Stromal cell of bone marrow (primary cell): ENCODE data around the gene WNT1.

Source experiments
- DNase-seq: peaks from one replicate; pipeline ENCODE4 v3.0.0-alpha.2; 2012; ENCODE audit warnings: low read depth

The WNT1 gene

DNA sequence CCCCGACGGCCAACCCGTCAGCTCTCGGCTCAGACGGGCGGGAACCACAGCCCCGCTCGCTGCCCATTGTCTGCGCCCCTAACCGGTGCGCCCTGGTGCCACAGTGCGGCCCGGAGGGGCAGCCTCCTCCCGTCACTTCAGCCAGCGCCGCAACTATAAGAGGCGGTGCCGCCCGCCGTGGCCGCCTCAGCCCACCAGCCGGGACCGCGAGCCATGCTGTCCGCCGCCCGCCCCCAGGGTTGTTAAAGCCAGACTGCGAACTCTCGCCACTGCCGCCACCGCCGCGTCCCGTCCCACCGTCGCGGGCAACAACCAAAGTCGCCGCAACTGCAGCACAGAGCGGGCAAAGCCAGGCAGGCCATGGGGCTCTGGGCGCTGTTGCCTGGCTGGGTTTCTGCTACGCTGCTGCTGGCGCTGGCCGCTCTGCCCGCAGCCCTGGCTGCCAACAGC lies at the start of gene WNT1:
TSS of gene WNT1 (plus strand) at position 32 of the 450 bp plus-strand sequence. CDS start at position 361, 329 bp downstream.
- DNase-seq, result no peak

DNA sequence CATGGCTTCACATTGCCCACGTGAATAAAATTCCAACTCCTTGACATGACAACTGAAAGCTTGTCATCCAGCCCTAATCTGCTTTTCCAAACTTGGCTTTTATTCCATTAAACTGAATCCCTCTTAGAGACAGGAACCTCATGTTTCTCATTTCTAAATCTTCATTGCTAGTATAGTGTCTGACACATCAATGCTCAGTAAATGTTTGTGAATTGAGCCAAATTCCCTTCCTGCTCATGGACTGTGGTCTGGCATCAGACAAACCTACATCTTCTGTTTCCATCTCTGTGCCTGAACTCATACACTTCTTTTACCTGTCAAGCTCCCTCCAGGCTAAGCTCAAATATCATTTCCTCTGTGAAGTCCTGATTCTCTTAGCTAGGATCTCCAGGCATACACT lies 48.6 kb upstream of the WNT1 start:
- DNase-seq, result no peak

DNA sequence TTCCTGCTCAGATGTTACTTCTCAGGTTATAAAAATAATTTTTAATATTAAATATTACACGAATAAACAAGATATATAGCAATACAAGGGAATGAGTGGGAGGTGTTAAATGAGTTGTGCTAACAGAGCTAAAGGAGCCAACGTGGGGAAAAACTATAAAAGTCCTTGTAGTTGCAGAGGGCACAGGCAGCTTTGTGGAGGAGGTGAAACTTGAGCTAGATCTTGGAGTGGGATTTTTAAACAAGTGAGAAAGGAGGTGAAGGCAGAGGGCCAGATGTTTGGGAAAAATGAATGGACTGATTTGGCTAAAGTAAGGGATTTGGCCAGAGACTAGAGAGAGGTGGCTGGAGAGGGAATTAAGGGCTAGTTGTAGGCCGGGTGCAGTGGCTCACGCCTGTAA lies 47.6 kb upstream of the WNT1 start:
- DNase-seq, result no peak

- no peak for DNase-seq
Observed at GRCh38 chr12:48932878-48933277, 45.2 kb upstream of the WNT1 start.

DNA sequence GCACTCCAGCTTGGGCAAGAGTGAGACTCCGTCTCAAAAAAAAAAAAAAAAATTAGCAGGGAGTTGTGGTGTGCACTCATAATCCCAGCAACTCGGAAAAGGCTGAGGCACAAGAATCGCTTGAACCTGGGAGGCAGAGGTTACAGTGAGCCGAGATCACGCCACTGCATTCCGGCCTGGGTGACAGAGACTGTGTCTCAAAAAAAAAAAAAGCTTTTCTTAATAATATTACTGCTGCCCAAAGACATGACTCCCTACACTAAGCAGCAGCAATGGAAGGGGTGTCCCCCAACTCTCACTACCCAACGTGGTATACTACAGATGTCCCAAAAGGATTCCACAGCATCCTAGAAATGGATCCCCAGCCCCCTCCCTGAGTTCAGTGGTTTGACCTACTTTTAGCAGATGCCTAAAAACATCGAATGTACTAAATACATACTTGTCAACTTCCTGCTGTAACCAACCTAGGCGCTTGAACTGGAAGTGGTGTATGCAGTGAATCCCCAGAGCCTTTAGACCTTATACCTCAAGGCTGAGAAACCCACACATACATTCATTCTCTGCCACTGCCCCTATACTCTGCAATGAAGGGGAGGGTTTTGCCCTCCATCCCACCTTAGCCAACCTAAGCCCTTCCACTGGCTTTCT lies 44.3 kb upstream of the WNT1 start:
- no peak for DNase-seq

- DNase-seq, result no peak
Observed at GRCh38 chr12:48934312-48934706, 43.8 kb upstream of the WNT1 start.

GRCh38 chr12:48936379-48936979 lies 41.6 kb upstream of the WNT1 start:
- DNase-seq, result peak; percentile 40

GRCh38 chr12:48937170-48937569 lies 41.0 kb upstream of the WNT1 start:
- DNase-seq, result no peak

- DNase-seq, result no peak
Observed at GRCh38 chr12:48938805-48939204, 39.3 kb upstream of the WNT1 start.

DNA sequence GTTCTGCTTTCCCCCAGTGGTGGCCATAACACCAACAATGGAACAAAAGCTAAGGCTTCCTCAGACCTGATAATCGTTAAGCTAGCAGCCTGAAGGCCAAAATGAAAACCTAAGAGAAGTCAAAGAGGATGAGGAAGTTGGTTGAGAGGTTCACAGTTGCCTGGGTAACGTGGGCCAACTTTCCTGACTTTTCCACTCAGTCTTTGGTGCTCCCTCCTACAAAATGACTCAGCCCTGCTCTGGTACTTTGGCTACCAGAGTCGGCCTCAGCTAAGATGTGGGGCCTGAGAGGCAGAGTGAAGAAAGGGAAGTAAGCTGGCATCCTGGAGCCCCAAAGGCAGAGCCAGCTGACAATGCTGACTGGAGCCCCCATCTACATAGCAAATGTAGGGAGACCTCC lies 37.9 kb upstream of the WNT1 start:
- no peak for DNase-seq

DNA sequence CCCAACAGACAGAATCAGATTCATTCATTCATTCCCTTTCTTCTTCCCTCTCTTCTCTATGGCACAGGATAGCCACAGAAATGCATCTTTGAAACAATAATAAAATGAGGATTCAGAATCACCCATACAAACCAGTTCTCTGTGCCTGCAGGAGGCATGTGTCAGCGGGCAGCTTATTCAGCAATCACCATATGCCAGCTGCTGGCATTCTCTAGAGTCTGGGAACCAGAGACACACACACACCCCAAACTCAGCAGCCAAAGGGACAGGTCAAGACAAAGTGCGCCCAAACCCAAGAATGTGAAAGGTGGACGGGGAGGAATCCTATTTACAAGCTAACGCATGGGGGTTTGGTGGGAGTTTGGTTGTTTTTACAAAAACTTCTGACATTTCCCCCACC lies 34.9 kb upstream of the WNT1 start:
- DNase-seq, result no peak

DNA sequence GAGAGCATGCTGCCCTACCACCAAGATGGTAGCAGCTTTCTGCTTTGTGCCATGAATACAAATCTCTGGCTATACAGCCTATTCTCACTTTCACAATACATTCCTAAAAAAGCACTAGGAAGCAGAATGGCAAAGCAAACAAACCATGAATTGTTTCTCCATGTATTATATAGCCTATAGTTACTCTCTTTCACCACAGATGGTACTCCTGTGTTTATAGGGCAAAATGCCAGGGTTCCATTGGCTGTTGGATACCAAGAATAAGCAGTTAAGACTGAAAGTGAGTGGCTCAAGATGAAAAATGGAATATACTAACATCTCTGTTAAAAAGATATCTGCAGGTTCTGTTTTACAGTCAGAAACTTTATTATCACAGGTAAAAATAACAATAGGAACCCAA lies 31.9 kb upstream of the WNT1 start:
- DNase-seq, result no peak

DNA sequence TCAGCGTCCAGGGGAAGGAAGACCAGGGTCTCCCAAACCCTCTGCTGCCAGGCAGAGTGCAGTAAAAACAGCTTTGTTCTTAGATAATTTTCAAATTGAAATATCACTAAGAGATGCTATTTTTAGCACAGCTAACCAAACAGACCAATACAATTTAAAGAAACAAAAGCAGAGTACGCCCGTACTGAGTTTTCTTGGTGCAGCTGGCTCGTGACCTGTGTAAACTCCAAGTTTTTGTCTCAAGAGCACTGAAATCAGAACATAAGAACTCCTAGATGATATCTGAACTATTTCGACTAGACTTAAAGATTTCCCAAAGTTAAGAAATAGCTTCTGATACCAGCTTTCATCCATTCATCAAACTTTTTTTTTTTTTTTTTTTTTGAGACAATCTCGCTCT lies 31.2 kb upstream of the WNT1 start:
- no peak for DNase-seq

DNA sequence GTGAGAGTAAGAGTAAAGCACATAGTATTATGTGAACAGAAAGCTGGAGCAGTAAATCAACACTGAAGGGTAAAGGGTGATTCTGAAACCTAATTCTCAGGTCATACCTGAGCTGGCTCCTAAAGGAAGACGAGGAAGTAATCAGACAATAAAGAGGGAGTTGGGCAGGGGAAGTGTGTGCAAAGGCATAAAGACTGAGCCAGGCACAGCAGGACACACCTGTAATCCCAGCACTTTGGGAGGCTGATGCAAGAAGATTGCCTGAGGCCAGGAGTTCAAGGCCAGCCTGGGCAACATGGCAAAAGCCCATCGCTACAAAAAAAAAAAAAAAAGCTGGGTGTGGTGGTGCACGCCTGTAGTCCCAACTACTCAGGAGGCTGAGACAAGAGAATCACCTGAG lies 30.4 kb upstream of the WNT1 start:
- no peak for DNase-seq

DNA sequence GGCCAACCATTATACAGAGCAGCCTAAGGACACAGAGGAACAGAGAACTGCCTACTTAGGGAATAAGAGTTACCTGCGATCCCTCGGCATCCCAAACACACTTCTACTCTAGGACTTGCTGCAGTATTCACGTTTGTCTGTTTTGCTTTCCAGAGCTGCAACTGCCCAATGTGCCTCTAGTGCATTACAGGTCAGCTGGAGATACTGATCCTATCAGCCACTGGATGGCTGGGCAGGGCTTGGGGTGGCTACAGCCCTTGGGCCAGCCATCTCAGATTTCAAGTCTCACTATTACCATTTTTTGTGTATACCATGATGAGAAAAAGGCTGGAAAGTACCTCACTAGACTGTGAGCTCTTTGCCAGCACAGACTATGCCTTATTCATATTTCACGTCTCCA lies 25.4 kb upstream of the WNT1 start:
- DNase-seq, result no peak

- DNase-seq, result no peak
Observed at GRCh38 chr12:48954061-48954460, 24.1 kb upstream of the WNT1 start.

DNA sequence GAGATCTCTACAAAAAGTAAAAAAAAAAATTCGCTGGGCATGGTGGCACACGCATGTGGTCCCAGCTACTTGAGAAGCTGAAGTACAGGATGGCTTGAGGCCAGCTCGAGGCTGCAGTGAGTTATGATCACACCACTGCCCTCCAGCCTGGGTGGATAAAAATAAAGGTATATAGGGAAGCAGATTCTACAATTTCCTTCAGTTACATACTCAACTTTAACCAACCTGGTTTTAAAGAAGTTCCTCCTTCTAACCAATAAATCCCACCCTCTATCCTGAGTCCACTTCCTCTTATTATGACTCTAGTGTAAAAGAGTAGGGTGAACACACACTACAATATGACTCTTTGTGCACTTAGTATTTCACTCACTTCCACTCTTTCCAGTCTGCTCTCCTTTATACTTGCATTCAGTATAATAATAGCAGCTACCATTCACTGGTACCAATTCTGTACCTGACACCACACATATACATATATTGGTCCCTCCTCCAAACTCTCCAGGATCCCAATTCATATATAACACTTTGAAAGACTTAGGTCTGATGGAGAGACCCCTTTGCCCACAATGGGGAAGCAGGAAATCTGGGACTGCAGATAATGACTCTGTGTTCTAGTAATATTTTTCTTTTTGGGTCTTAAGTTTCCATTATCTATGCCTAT lies 23.2 kb upstream of the WNT1 start:
- DNase-seq, result no peak

- DNase-seq, result peak; percentile 97
Observed at GRCh38 chr12:48956279-48957140, 21.6 kb upstream of the WNT1 start.

GRCh38 chr12:48957141-48958048 lies 20.7 kb upstream of the WNT1 start, which contains the start of gene ARF3:
Gene ARF3, minus strand, starts transcription at chr12:48957487. Its CDS starts 16,392 bp downstream, at chr12:48941095.
- peak; percentile 80 for DNase-seq

DNA sequence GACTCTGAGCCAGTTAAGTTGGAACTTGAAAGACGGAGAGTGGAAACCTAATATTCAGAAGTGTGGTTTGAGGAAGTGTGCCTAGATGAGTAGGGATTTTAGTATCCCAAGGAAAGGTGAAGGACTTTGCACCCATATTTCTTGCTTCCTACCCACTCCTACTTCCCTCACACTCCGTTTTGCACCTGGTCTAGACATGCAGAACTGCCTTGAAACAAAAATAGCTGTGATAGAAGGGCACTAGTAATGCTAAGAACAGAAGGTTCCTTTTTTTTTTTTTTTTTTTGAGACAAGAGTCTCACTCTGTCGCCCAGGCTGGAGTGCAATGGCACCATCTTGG lies 20.1 kb upstream of the WNT1 start:
- no peak for DNase-seq

DNA sequence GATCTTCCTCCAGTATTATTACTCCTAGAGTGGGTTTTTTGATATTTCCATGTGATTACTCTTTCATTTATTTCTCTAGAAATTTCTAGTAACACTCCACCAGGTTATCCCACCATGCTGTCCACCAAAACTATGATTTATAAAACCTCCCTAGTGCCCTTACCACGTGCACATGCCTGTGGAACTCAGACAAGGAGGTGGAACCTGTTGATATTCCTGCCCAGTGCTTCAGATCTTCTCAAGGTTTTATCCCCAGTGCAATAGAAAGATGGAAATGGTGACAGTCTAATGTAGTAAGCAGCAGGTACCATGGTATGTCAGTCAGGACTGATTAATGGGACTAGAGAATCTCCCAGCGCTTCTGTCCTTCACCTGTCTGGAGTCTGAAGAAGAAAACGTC lies 17.3 kb upstream of the WNT1 start:
- DNase-seq, result no peak

DNA sequence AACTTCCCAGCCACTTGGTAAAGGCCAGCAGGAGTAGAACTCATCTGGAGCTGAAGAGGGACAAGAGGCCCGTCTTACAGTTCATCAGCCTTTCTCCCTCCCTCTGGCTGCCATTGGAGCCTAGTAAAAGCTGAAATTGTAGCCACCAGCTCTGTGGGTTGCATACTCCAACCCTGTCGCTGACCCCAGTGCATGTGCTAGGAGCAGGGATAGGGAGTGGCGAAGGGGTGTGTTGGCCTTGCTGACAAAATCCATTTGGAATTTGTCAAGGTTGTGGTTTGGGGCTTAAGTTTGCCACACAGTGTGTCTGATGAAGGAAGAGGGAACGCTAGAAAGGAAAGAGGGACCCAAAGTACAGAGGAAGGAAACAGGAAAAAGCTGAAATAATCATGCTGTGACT lies 16.8 kb upstream of the WNT1 start:
- DNase-seq, result no peak
